GM19468 (cell line): Measurements from ENCODE around the gene SCYL3.

ENCODE experiments used
- ATAC-seq: cut with Tn5 transposase; IDR thresholded peaks from one replicate; pipeline ENCODE4 v1.9.1; 2021; ENCODE audit warnings: mild to moderate bottlenecking, moderate library complexity, moderate number of reproducible peaks; ENCODE audit not compliant: unreplicated experiment; ENCODE audit errors: extremely low read depth

SCYL3 gene

GRCh38 chr1:169900571-169900970, 6.9 kb upstream of the SCYL3 start:
- no peak for ATAC-seq

- no peak for ATAC-seq
Measured at GRCh38 chr1:169899519-169900217, 6.0 kb upstream of the SCYL3 start.

- ATAC-seq: no peak
Measured at GRCh38 chr1:169896013-169896412, 2.3 kb upstream of the SCYL3 start.

GRCh38 chr1:169894424-169895145, 889 bp upstream of the SCYL3 start:
- no peak for ATAC-seq

GRCh38 chr1:169892927-169893644, 610 bp downstream of the SCYL3 start:
- ATAC-seq: no peak

- ATAC-seq: no peak
Measured at GRCh38 chr1:169892176-169892926, 1.3 kb downstream of the SCYL3 start.

GRCh38 chr1:169891539-169891885, 2.2 kb downstream of the SCYL3 start:
- no peak for ATAC-seq

GRCh38 chr1:169890761-169891538, 2.7 kb downstream of the SCYL3 start:
- ATAC-seq: no peak

- ATAC-seq: no peak
Measured at GRCh38 chr1:169889871-169890270, 3.8 kb downstream of the SCYL3 start.

- ATAC-seq: no peak
Measured at GRCh38 chr1:169886931-169887330, 6.8 kb downstream of the SCYL3 start.

- ATAC-seq: no peak
Measured at GRCh38 chr1:169886422-169886821, 7.3 kb downstream of the SCYL3 start.

GRCh38 chr1:169885207-169885606, 8.5 kb downstream of the SCYL3 start:
- no peak for ATAC-seq

GRCh38 chr1:169884634-169885033, 9.1 kb downstream of the SCYL3 start:
- ATAC-seq: no peak

- no peak for ATAC-seq
Measured at GRCh38 chr1:169882039-169882511, 11.6 kb downstream of the SCYL3 start.

- ATAC-seq: no peak
Measured at GRCh38 chr1:169879034-169879840, 14.5 kb downstream of the SCYL3 start.

GRCh38 chr1:169878498-169878897, 15.2 kb downstream of the SCYL3 start:
- no peak for ATAC-seq

GRCh38 chr1:169877800-169878491, 15.8 kb downstream of the SCYL3 start:
- ATAC-seq: no peak

GRCh38 chr1:169874229-169874628, 19.5 kb downstream of the SCYL3 start:
- no peak for ATAC-seq
